HUES48 (cell line): Measurements from ENCODE around the gene NGFR.

ENCODE experiments used
- H3K27ac ChIP-seq: one replicate; pipeline ENCODE4 v1.7.0; 2013; ENCODE audit warnings: low read depth, low read length, inconsistent platforms
- H3K27me3 ChIP-seq: 2 replicates; pipeline ENCODE4 v1.6.1; 2013; ENCODE audit warnings: mild to moderate bottlenecking, low read length; ENCODE audit not compliant: control insufficient read depth, insufficient read depth
- H3K36me3 ChIP-seq: 2 replicates; pipeline ENCODE4 v1.6.1; 2013; ENCODE audit warnings: low read length; ENCODE audit not compliant: control insufficient read depth, insufficient read depth
- H3K4me1 ChIP-seq: 2 replicates; pipeline ENCODE4 v1.6.1; 2013; ENCODE audit warnings: mild to moderate bottlenecking, low read length; ENCODE audit not compliant: control insufficient read depth, insufficient read depth
- H3K4me3 ChIP-seq: 2 replicates; pipeline ENCODE4 v1.5.1; 2013; ENCODE audit warnings: mild to moderate bottlenecking, low read depth, low read length
- H3K9ac ChIP-seq: 2 replicates; pipeline ENCODE4 v1.6.1; 2013; ENCODE audit warnings: mild to moderate bottlenecking, low read depth, low read length, moderate library complexity
- H3K9me3 ChIP-seq: 2 replicates; pipeline ENCODE4 v1.6.1; 2013; ENCODE audit warnings: low read length; ENCODE audit not compliant: control insufficient read depth, insufficient read depth

NGFR gene

DNA sequence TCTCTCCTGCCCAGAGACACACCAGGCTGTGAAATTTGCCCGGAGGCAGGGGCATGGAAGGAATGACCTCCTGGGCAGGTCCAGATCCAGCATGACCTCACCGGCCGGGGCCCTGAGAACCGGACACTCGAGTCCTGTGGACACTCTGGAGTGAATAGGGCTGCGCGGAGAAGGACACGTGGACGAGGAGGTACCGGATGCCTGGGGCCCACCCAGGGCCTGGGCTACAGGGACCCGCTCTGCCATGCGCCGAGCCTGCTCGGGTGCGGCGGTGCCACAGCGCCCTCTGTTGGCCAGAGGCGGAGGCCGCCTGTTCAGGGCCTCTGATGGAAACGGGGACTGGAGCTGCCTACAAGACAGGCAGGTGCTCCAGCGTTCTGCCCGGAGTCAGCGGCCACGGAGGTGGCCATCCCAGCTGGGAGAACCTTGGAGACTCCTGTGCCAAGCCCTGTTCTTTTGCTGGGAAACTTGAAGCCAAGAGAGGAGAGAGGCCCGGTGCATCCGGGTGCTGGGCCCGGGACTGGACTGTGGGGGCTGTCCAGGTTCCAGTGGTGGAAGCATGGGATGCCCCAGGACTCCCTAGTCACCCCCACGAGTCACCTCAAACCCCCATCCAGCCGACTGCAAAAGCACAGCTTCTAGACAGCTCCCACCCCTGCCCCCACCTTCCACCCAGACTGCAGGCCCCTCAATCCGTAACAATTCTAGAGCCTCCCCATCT, 61.3 kb downstream of the NGFR start:
- Histone ChIP-seq H3K4me3 (peak overlapping the region; percentile 30; the same call in 1 of the 2 replicates), H3K36me3 (no peaks in the 10 kb centered on the region), H3K9me3 (no peaks in the 10 kb centered on the region), H3K27me3 (0 out of 2 replicates have a peak, but pooled peaks cover 8% of the 10 kb centered on the region), H3K27ac (no peak overlapping the region), H3K4me1 (peaks cover 4% of the 10 kb centered on the region), H3K9ac (no peak overlapping the region; the same call in 1 of the 2 replicates)

- Histone ChIP-seq H3K27ac (no peak overlapping the region), H3K4me1 (peaks cover 4% of the 10 kb centered on the region), H3K9me3 (no peaks in the 10 kb centered on the region), H3K4me3 (no peak overlapping the region), H3K27me3 (0 out of 2 replicates have a peak, but pooled peaks cover 8% of the 10 kb centered on the region), H3K36me3 (no peaks in the 10 kb centered on the region), H3K9ac (no peak overlapping the region)
These were observed 62.4 kb downstream of the NGFR start for GRCh38 chr17:49557312-49558024.
